HG02588 (cell line): ENCODE measurements around the gene SMARCE1.

Experiments
- ATAC-seq: cut with Tn5 transposase; IDR thresholded peaks from one replicate; pipeline ENCODE4 v1.9.1; 2021; ENCODE audit warnings: mild to moderate bottlenecking, moderate library complexity; ENCODE audit not compliant: unreplicated experiment

SMARCE1 gene

GRCh38 chr17:40613467-40614154 lies 34.0 kb downstream of the SMARCE1 start:
- no peak for ATAC-seq

- no peak for ATAC-seq
Measured at GRCh38 chr17:40612599-40613244, 34.9 kb downstream of the SMARCE1 start.

- no peak for ATAC-seq
Measured at GRCh38 chr17:40611840-40612474, 35.7 kb downstream of the SMARCE1 start.

GRCh38 chr17:40610359-40610758 lies 37.3 kb downstream of the SMARCE1 start:
- ATAC-seq = no peak

GRCh38 chr17:40608061-40608581 lies 39.5 kb downstream of the SMARCE1 start:
- ATAC-seq = no peak

- ATAC-seq = no peak
Measured at GRCh38 chr17:40607641-40608040, 40.0 kb downstream of the SMARCE1 start.

GRCh38 chr17:40606548-40607353 lies 40.9 kb downstream of the SMARCE1 start:
- no peak for ATAC-seq

GRCh38 chr17:40605306-40605705 lies 42.3 kb downstream of the SMARCE1 start:
- ATAC-seq = no peak

GRCh38 chr17:40604327-40605080 lies 43.1 kb downstream of the SMARCE1 start:
- ATAC-seq = no peak

GRCh38 chr17:40602445-40603443 lies 44.9 kb downstream of the SMARCE1 start:
- ATAC-seq = no peak

GRCh38 chr17:40600486-40601046 lies 47.1 kb downstream of the SMARCE1 start:
- ATAC-seq = no peak

GRCh38 chr17:40599468-40599763 lies 48.2 kb downstream of the SMARCE1 start:
- no peak for ATAC-seq

- ATAC-seq = peak; percentile 57
Measured at GRCh38 chr17:40598619-40599467, 48.8 kb downstream of the SMARCE1 start.

- ATAC-seq = no peak
Measured at GRCh38 chr17:40598301-40598618, 49.4 kb downstream of the SMARCE1 start.

- no peak for ATAC-seq
Measured at GRCh38 chr17:40597556-40598300, 49.9 kb downstream of the SMARCE1 start.

GRCh38 chr17:40597156-40597555 lies 50.5 kb downstream of the SMARCE1 start:
- ATAC-seq = no peak

- ATAC-seq = no peak
Measured at GRCh38 chr17:40596261-40596919, 51.2 kb downstream of the SMARCE1 start.
